H1 (cell line): ENCODE data around the gene ASCC2. TPM values are rescaled to one million over a fixed set of nuclear protein-coding genes. Genes with fewer than 3 reads are reported as not detected.

Source experiments
- CTCF ChIA-PET: fragments of 300-600 bp; sonication (Branson Sonifier 250); formaldehyde crosslinking; loops from one replicate; lab custom pipeline; 2021; ENCODE audit not compliant: partially characterized antibody; lab: Charles Lee
- POLR2A ChIA-PET: fragments of 300-600 bp; sonication (Branson Sonifier 250); formaldehyde crosslinking; loops from one replicate; lab custom pipeline; 2021; ENCODE audit warnings: inconsistent platforms; ENCODE audit not compliant: partially characterized antibody; lab: Charles Lee
- DNase-seq, 2 experiments: peaks; one replicate each; pipeline versions ENCODE4 v3.0.0 to v3.0.0-alpha.2; 2010 to 2022; ENCODE audit warnings: low spot score in 2 of 2, low read depth in 1 of 2, mixed read lengths in 1 of 2
- FAIRE-seq: peaks from 2 replicates; lab custom pipeline; 2011; peaks lifted over from hg19 to GRCh38; lab: Jason Lieb, UNC
- H2AFZ ChIP-seq: 2 replicates; pipeline ENCODE4 v1.8.1; 2012; ENCODE audit warnings: low read length, inconsistent platforms
- H2AK5ac ChIP-seq: 2 replicates; pipeline ENCODE4 v1.6.1; 2013; ENCODE audit warnings: low read depth, low read length
- H2BK120ac ChIP-seq: replicated peaks from 2 replicates; pipeline ENCODE3; 2013; ENCODE audit warnings: low read depth, low read length, inconsistent platforms
- H2BK12ac ChIP-seq: 2 replicates; pipeline ENCODE4 v1.6.1; 2013; ENCODE audit warnings: low read depth, low read length
- H2BK15ac ChIP-seq: 2 replicates; pipeline ENCODE4 v1.6.1; 2013; ENCODE audit warnings: low read length
- H2BK20ac ChIP-seq: 2 replicates; pipeline ENCODE4 v1.6.1; 2013; ENCODE audit warnings: low read length
- H2BK5ac ChIP-seq: 2 replicates; pipeline ENCODE4 v1.6.1; 2013; ENCODE audit warnings: low read depth, low read length
- H3K14ac ChIP-seq: 2 replicates; pipeline ENCODE4 v1.6.1; 2013; ENCODE audit warnings: inconsistent platforms; ENCODE audit not compliant: insufficient read length
- H3K18ac ChIP-seq: 2 replicates; pipeline ENCODE4 v1.6.1; 2013; ENCODE audit warnings: low read length; ENCODE audit errors: extremely low read depth
- H3K23ac ChIP-seq: 2 replicates; pipeline ENCODE4 v1.6.1; 2013; ENCODE audit warnings: inconsistent platforms; ENCODE audit not compliant: insufficient read length
- H3K23me2 ChIP-seq: 2 replicates; pipeline ENCODE4 v1.6.1; 2013; ENCODE audit warnings: low read depth, low read length
- H3K27ac ChIP-seq: 2 replicates; pipeline ENCODE4 v1.6.1; 2011; ENCODE audit warnings: low read depth, low read length, inconsistent platforms
- H3K27me3 ChIP-seq, 4 experiments: replicated peaks in 1 of 4; 1 replicate in 1 of 4; 2 replicates in 3 of 4; pipeline versions ENCODE4 v1.6.1 to v1.8.1; 2011 to 2013; ENCODE audit warnings: low read length in 3 of 4, mild to moderate bottlenecking in 3 of 4, inconsistent platforms in 2 of 4, mixed read lengths in 2 of 4, moderate library complexity in 1 of 4; ENCODE audit not compliant: control insufficient read depth in 3 of 4, insufficient read depth in 3 of 4; ENCODE audit errors: extremely low read depth in 1 of 4
- H3K36me3 ChIP-seq, 4 experiments: 2 replicates each; pipeline versions ENCODE4 v1.6.1 to v1.8.1; 2011 to 2013; ENCODE audit warnings: mild to moderate bottlenecking in 4 of 4, low read length in 3 of 4, moderate library complexity in 2 of 4, control low read depth in 1 of 4, inconsistent platforms in 1 of 4; ENCODE audit not compliant: insufficient read depth in 4 of 4, control insufficient read depth in 2 of 4
- H3K4ac ChIP-seq: replicated peaks from 2 replicates; pipeline ENCODE3; 2013; ENCODE audit warnings: low read length, low read depth, mixed read lengths, inconsistent platforms; ENCODE audit not compliant: insufficient read length
- H3K4me1 ChIP-seq, 4 experiments: replicated peaks in 1 of 4; 1 replicate in 1 of 4; 2 replicates in 3 of 4; pipeline versions ENCODE4 v1.6.1 to v1.8.1; 2011 to 2013; ENCODE audit warnings: low read length in 3 of 4, inconsistent platforms in 2 of 4, mixed read lengths in 1 of 4; ENCODE audit not compliant: insufficient read depth in 4 of 4, control insufficient read depth in 3 of 4
- H3K4me2 ChIP-seq, 2 experiments: 2 replicates each; pipeline versions ENCODE4 v1.6.1 to v1.8.1; 2011 to 2013; ENCODE audit warnings: low read depth in 2 of 2, low read length in 2 of 2, control low read depth in 1 of 2, inconsistent platforms in 1 of 2, mild to moderate bottlenecking in 1 of 2; ENCODE audit not compliant: insufficient read depth in 1 of 2
- H3K4me3 ChIP-seq, 4 experiments: fragments of 200-600, 300-600 bp in 1 of 4; sonication (generic), shearing (Covaris generic), sonication (Bioruptor Twin) in 1 of 4; 2 replicates each; pipeline versions ENCODE4 v1.5.1 to v1.8.1; 2011 to 2016; ENCODE audit warnings: low read length in 4 of 4, low read depth in 3 of 4, control low read depth in 2 of 4, inconsistent platforms in 2 of 4, mild to moderate bottlenecking in 2 of 4, mixed read lengths in 1 of 4, moderate library complexity in 1 of 4; ENCODE audit not compliant: insufficient read depth in 2 of 4; ENCODE audit errors: extremely low read depth in 1 of 4
- H3K56ac ChIP-seq: replicated peaks from 2 replicates; pipeline ENCODE3; 2013; ENCODE audit warnings: low read depth, mild to moderate bottlenecking, mixed read lengths, low read length, inconsistent platforms; ENCODE audit not compliant: insufficient read length
- H3K79me1 ChIP-seq: 2 replicates; pipeline ENCODE4 v1.6.1; 2013; ENCODE audit warnings: low read depth, low read length, control low read depth
- H3K79me2 ChIP-seq, 2 experiments: 2 replicates each; pipeline versions ENCODE4 v1.6.1 to v1.8.1; 2012 to 2013; ENCODE audit warnings: low read length in 2 of 2, mild to moderate bottlenecking in 2 of 2, inconsistent platforms in 1 of 2; ENCODE audit not compliant: insufficient read depth in 2 of 2, control insufficient read depth in 1 of 2
- H3K9ac ChIP-seq, 4 experiments: replicated peaks in 1 of 4; 1 replicate in 1 of 4; 2 replicates in 3 of 4; pipeline versions ENCODE4 v1.6.1 to v1.8.1; 2011 to 2013; ENCODE audit warnings: low read depth in 3 of 4, low read length in 3 of 4, control low read depth in 2 of 4, mild to moderate bottlenecking in 2 of 4, moderate library complexity in 2 of 4, inconsistent platforms in 1 of 4; ENCODE audit errors: extremely low read depth in 1 of 4
- H3K9me3 ChIP-seq, 2 experiments: 2 replicates each; pipeline versions ENCODE4 v1.6.1 to v1.8.1; 2012 to 2013; ENCODE audit warnings: mild to moderate bottlenecking in 2 of 2, moderate library complexity in 2 of 2, control low read depth in 1 of 2, inconsistent platforms in 1 of 2, low read depth in 1 of 2, low read length in 1 of 2, mixed read lengths in 1 of 2; ENCODE audit not compliant: insufficient read depth in 2 of 2
- H4K20me1 ChIP-seq, 2 experiments: replicated peaks in 1 of 2; 2 replicates each; pipeline versions ENCODE3 to v1.8.1; 2011 to 2013; ENCODE audit warnings: inconsistent platforms in 2 of 2, low read length in 2 of 2, mild to moderate bottlenecking in 1 of 2; ENCODE audit not compliant: insufficient read depth in 2 of 2, control insufficient read depth in 1 of 2
- H4K5ac ChIP-seq: 2 replicates; pipeline ENCODE4 v1.6.1; 2013; ENCODE audit warnings: low read length, low read depth, mixed read lengths, inconsistent platforms; ENCODE audit not compliant: insufficient read length
- H4K8ac ChIP-seq: 2 replicates; pipeline ENCODE4 v1.8.0; 2013; ENCODE audit warnings: mild to moderate bottlenecking, moderate library complexity, low read length, inconsistent platforms; ENCODE audit not compliant: insufficient read depth; ENCODE audit errors: extremely low read depth
- H4K91ac ChIP-seq: replicated peaks from 2 replicates; pipeline ENCODE3; 2013; ENCODE audit warnings: low read length, mixed read lengths, inconsistent platforms; ENCODE audit not compliant: insufficient read length
- WGBS, 2 experiments: shearing (Covaris generic) in 1 of 2; methylation state at CpG; one replicate each; pipeline versions ENCODE4 v1.1.6 to v1.1.7; 2013 to 2015; ENCODE audit warnings: low lambda C conversion rate in 2 of 2, mixed read lengths in 2 of 2, inconsistent platforms in 1 of 2, low coverage in 1 of 2, missing lambda C conversion rate in 1 of 2; ENCODE audit not compliant: insufficient replicate concordance in 2 of 2, insufficient coverage in 1 of 2, insufficient read length in 1 of 2; ENCODE audit errors: extremely low coverage in 1 of 2, missing lambda C conversion rate in 1 of 2; 5-methylcytosine and 5-hydroxymethylcytosine counted together
- polyA plus RNA-seq, 7 experiments: library from polyadenylated mRNA; depleted of rRNA in 3 of 7; stranded (reverse) in 5 of 7; unstranded in 2 of 7; fragments of >200 nt in 5 of 7; fragments of 200-250 nt in 2 of 7; gene quantifications; 1 replicate in 5 of 7; 2 replicates in 1 of 7; 4 replicates in 1 of 7; pipeline versions ENCODE4 v1.2.1 to v1.2.3, GENCODE V29; 2011 to 2013; ENCODE audit warnings: missing spikeins in 2 of 7, mixed read lengths in 2 of 7
- total RNA-seq: library from RNA; stranded (reverse); fragmentation: NEBNext Ultra II Directional; extraction: Animal tissue kit (Norgen Biotek cat#: 25700); gene quantifications from 2 replicates; pipeline ENCODE4 v1.2.1, GENCODE V29; 2021

ASCC2 gene
- total and polyA plus RNA-seq, 2 of the 8 experiments (the other 6 are each of a cell fraction or from before 2014, with no cell fraction given), result 35.0 to 35.8 TPM

DNA sequence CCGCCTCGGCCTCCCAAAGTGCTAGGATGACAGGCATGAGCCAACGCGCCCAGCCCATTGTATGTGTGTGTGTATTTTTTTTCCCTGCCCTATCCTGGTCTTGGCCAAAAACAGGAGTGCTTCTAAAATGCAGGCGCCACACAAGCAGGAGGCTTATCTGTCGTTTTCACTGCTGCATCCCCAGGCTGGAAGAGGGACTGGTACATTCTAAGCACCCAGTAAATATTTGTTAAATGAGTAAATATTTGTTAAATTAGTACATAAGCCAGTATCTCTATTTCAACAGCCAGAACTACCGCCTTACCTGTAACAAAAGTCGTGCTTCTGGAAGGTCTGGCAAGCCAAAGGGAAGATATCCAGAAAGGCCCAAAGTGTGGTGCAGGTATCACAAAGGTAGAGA is 24.9 kb downstream of the ASCC2 start:
- Histone ChIP-seq H3K9me3 (no peaks in the 10 kb centered on the region), H2AK5ac (no peak overlapping the region), H3K4me2 (no peak overlapping the region), H4K91ac (no peak overlapping the region), H3K4ac (no peak overlapping the region), H3K23ac (no peak overlapping the region), H3K56ac (no peak overlapping the region), H3K18ac (no peak overlapping the region), H2AFZ (no peak overlapping the region), H3K4me1 (no peaks in the 10 kb centered on the region), H3K79me1 (no peaks in the 10 kb centered on the region), H2BK20ac (no peak overlapping the region), H3K79me2 (no peaks in the 10 kb centered on the region), H3K4me3 (no peak overlapping the region), H3K27ac (no peak overlapping the region), H3K9ac (no peak overlapping the region), H2BK120ac (no peak overlapping the region), H4K5ac (no peak overlapping the region), H3K14ac (no peak overlapping the region), H3K23me2 (no peaks in the 10 kb centered on the region), H3K36me3 (peaks cover 6 to 36% (median 19%) of the 10 kb centered on the region in 4 experiments; a peak in 6 of 8 replicates), H2BK5ac (no peak overlapping the region), H4K20me1 (peaks cover 2 to 3% of the 10 kb centered on the region in 2 experiments), H3K27me3 (no peaks in the 10 kb centered on the region), H2BK15ac (no peak overlapping the region), H2BK12ac (no peak overlapping the region), H4K8ac (no peak overlapping the region)
- CTCF ChIA-PET, result interaction anchor here (1.0 to 1.8 kb wide), 5 partner anchors 19 to 192 kb away, joined by 3 to 10 read pairs (median 3); no protein-coding TSS in a partner anchor
- DNase-seq (no peak), FAIRE-seq (no peak)
- 89% methylated on average over 8 of the region's 8 CpGs; no CpG with 5 or more reads in 1 of the 2 experiments for WGBS, 2 experiments
- POLR2A ChIA-PET, result interaction anchor here (1.0 kb wide), 1 partner anchor 63 kb away, joined by 3 read pairs; no protein-coding TSS in a partner anchor
